OCI-LY7 (cell line): ENCODE data around the gene TMEM238. TPM values are rescaled to one million over a fixed set of nuclear protein-coding genes. Genes with fewer than 3 reads are reported as not detected.
A peak's percentile ranks its signal among the peaks of the same experiment; 100 is the strongest.

Source experiments
- BruUV-seq: library from RNA; stranded (reverse); fragments of 400-500 nt; replicated peaks from 2 replicates; lab custom pipeline; 2021; lab: Mats Ljungman, UMichigan
- CTCF ChIA-PET: fragments of 300-600 bp; sonication (Branson Sonifier 250); formaldehyde crosslinking; loops from one replicate; lab custom pipeline; 2022; ENCODE audit warnings: antibody characterized with exemption; ENCODE audit not compliant: unreplicated experiment; lab: Charles Lee
- POLR2A ChIA-PET: fragments of 300-600 bp; sonication (Branson Sonifier 250); formaldehyde crosslinking; loops from one replicate; lab custom pipeline; 2022; ENCODE audit warnings: antibody characterized with exemption; lab: Charles Lee
- DNase-seq: peaks from one replicate; pipeline ENCODE4 v3.0.0-alpha.2; 2015; ENCODE audit warnings: low spot score
- H2AFZ ChIP-seq: fragments of 200-600 bp; sonication (generic), shearing (Covaris generic); 2 replicates; pipeline ENCODE4 v1.6.1; 2014; ENCODE audit warnings: mild to moderate bottlenecking, antibody characterized with exemption, low read length, moderate library complexity
- H3K27ac ChIP-seq: fragments of 200-600 bp; sonication (generic); 2 replicates; pipeline ENCODE4 v1.5.1; 2014; ENCODE audit warnings: mixed run types, low read depth, mild to moderate bottlenecking, moderate library complexity, low read length, inconsistent platforms; ENCODE audit not compliant: poor library complexity, severe bottlenecking
- H3K36me3 ChIP-seq: fragments of 200-600 bp; sonication (generic); 2 replicates; pipeline ENCODE4 v1.6.1; 2014; ENCODE audit warnings: mild to moderate bottlenecking, antibody characterized with exemption, low read length, moderate library complexity, mixed read lengths; ENCODE audit not compliant: insufficient read depth
- H3K4me1 ChIP-seq: fragments of 200-600 bp; sonication (generic); 2 replicates; pipeline ENCODE4 v1.5.1; 2014; ENCODE audit warnings: mild to moderate bottlenecking, low read length; ENCODE audit not compliant: insufficient read depth, poor library complexity, severe bottlenecking
- H3K4me2 ChIP-seq: fragments of 200-600 bp; sonication (generic); 2 replicates; pipeline ENCODE4 v1.6.1; 2014; ENCODE audit warnings: mild to moderate bottlenecking, low read length
- H3K4me3 ChIP-seq: fragments of 200-600 bp; sonication (generic); 2 replicates; pipeline ENCODE4 v1.5.1; 2014; ENCODE audit warnings: mild to moderate bottlenecking, low read depth, low read length; ENCODE audit not compliant: poor library complexity, severe bottlenecking
- H3K79me2 ChIP-seq: fragments of 200-600 bp; sonication (generic); 2 replicates; pipeline ENCODE4 v1.6.1; 2016; ENCODE audit warnings: low read depth, mild to moderate bottlenecking, low read length, moderate library complexity, mixed read lengths; ENCODE audit not compliant: insufficient read depth
- H3K9me2 ChIP-seq: fragments of 200-600 bp; sonication (generic); 2 replicates; pipeline ENCODE4 v1.6.1; 2016; ENCODE audit warnings: mild to moderate bottlenecking, low read length, mixed read lengths; ENCODE audit not compliant: insufficient read depth
- H3K9me3 ChIP-seq: fragments of 200-600 bp; sonication (generic); 2 replicates; pipeline ENCODE4 v1.6.1; 2014; ENCODE audit warnings: mild to moderate bottlenecking, mixed run types, low read length, mixed read lengths
- H4K20me1 ChIP-seq: fragments of 200-600 bp; sonication (generic); 2 replicates; pipeline ENCODE4 v1.6.1; 2014; ENCODE audit warnings: mild to moderate bottlenecking, antibody characterized with exemption, low read length, moderate library complexity, mixed read lengths; ENCODE audit not compliant: insufficient read depth
- CTCF ChIP-seq: fragments of 200-600 bp; sonication (generic); conservative IDR thresholded peaks from 2 replicates; pipeline ENCODE4 v1.5.1; 2014; ENCODE audit warnings: mild to moderate bottlenecking, antibody characterized with exemption, low read length, moderate library complexity, mixed read lengths
- EZH2phosphoT487 ChIP-seq: fragments of 200-600 bp; sonication (generic); IDR thresholded peaks from 2 replicates; pipeline ENCODE4 v1.6.1; 2018; ENCODE audit warnings: low read depth, borderline replicate concordance, mild to moderate bottlenecking, mixed run types, antibody characterized with exemption, low read length, moderate library complexity, mixed read lengths
- intact Hi-C: fragments of 100-400 bp; cut with micrococcal nuclease; formaldehyde crosslinking; loops from one replicate; pipeline ENCODE4 v1.10.0; 2022; ENCODE audit not compliant: unreplicated experiment
- total RNA-seq, 2 experiments: library from RNA; depleted of rRNA in 1 of 2; stranded (reverse); fragments of >200 nt in 1 of 2; shearing (Covaris generic) in 1 of 2; gene quantifications; 2 replicates each; pipeline ENCODE4 v1.2.3, GENCODE V29; 2014 to 2022

The TMEM238 gene
- total RNA-seq, 2 experiments from 2014 or later: 2.7 to 6.5 TPM

GRCh38 chr19:55419624-55420236, 35.6 kb upstream of the TMEM238 start:
- H3K27ac ChIP-seq: no peak overlapping the region
- POLR2A ChIA-PET: no interaction called here
- no peak overlapping the region for H2AFZ ChIP-seq
- CTCF ChIA-PET: no interaction called here
- H3K9me3 ChIP-seq: peaks cover 10% of the 10 kb centered on the region; the same call in 1 of the 2 replicates
- H3K4me3 ChIP-seq: no peak overlapping the region
- no peak for TF ChIP-seq CTCF
- no peak for TF ChIP-seq EZH2phosphoT487
- BruUV-seq: no TSS peak
- no peak for DNase-seq
- no peaks in the 10 kb centered on the region for H3K9me2 ChIP-seq
- peaks cover 5% of the 10 kb centered on the region for H3K4me1 ChIP-seq
- no peaks in the 10 kb centered on the region for H3K36me3 ChIP-seq
- intact Hi-C loops: loop anchor here (5.0 kb wide), 1 partner anchor 127 kb away; no protein-coding TSS in a partner anchor
- H3K4me2 ChIP-seq: no peak overlapping the region
- no peaks in the 10 kb centered on the region for H3K79me2 ChIP-seq
- H4K20me1 ChIP-seq: no peaks in the 10 kb centered on the region

- CTCF ChIA-PET: no interaction called here
- no peak for DNase-seq
- POLR2A ChIA-PET: no interaction called here
- Histone ChIP-seq H3K27ac (no peak overlapping the region), H3K36me3 (no peaks in the 10 kb centered on the region), H3K4me3 (no peak overlapping the region), H2AFZ (no peak overlapping the region), H3K4me2 (no peak overlapping the region), H3K79me2 (no peaks in the 10 kb centered on the region), H3K9me3 (peaks cover 10% of the 10 kb centered on the region; the same call in 1 of the 2 replicates), H3K9me2 (no peaks in the 10 kb centered on the region), H4K20me1 (no peaks in the 10 kb centered on the region), H3K4me1 (peaks cover 5% of the 10 kb centered on the region)
- TF ChIP-seq CTCF (no peak), EZH2phosphoT487 (no peak)
- BruUV-seq: no TSS peak
- intact Hi-C loops: loop anchor here (5.0 kb wide), 1 partner anchor 127 kb away; no protein-coding TSS in a partner anchor
Observed at GRCh38 chr19:55419103-55419502, 35.0 kb upstream of the TMEM238 start.

- H4K20me1 ChIP-seq: no peaks in the 10 kb centered on the region
- H3K9me2 ChIP-seq: no peaks in the 10 kb centered on the region
- TF ChIP-seq EZH2phosphoT487 (no peak), CTCF (peak; percentile 95)
- DNase-seq: peak; percentile 76
- intact Hi-C loops: loop anchor here (1.0 to 5.0 kb wide), 2 partner anchors 126 to 206 kb away; no protein-coding TSS in a partner anchor
- CTCF ChIA-PET: no interaction called here
- no peak overlapping the region for H3K27ac ChIP-seq
- peaks cover 10% of the 10 kb centered on the region; the same call in 1 of the 2 replicates for H3K9me3 ChIP-seq
- POLR2A ChIA-PET: no interaction called here
- no peaks in the 10 kb centered on the region for H3K36me3 ChIP-seq
- BruUV-seq: no TSS peak
- H3K4me3 ChIP-seq: no peak overlapping the region
- H3K4me1 ChIP-seq: peaks cover 5% of the 10 kb centered on the region
- no peak overlapping the region for H3K4me2 ChIP-seq
- H3K79me2 ChIP-seq: no peaks in the 10 kb centered on the region
- H2AFZ ChIP-seq: no peak overlapping the region
Observed at GRCh38 chr19:55418185-55418584, 34.1 kb upstream of the TMEM238 start.
